Esophagus squamous epithelium (tissue), 5 donors: ENCODE data around the gene RPTOR. TPM values are rescaled to one million over a fixed set of nuclear protein-coding genes. Genes with fewer than 3 reads are reported as not detected.

Experiments
- DNase-seq: peaks from one replicate; lab custom pipeline; 2025; lab: John Stamatoyannopoulos, UW
- H3K27ac ChIP-seq, 4 donors: fragments of 200-600 bp; sonication (generic); one replicate each; pipeline ENCODE4 v1.5.1; 2016 to 2019; ENCODE audit warnings: mild to moderate bottlenecking in 1 of 4
- H3K27me3 ChIP-seq, 4 donors: fragments of 200-600 bp; sonication (generic); 1 replicate in 3 of 4; 2 replicates in 1 of 4; pipeline versions ENCODE4 v1.5.1 to v1.6.0; 2017 to 2021; ENCODE audit warnings: antibody characterized with exemption in 1 of 4
- H3K36me3 ChIP-seq, 3 donors: fragments of 200-600 bp; sonication (generic); one replicate each; pipeline ENCODE4 v1.5.1; 2016 to 2019
- H3K4me1 ChIP-seq, 3 donors: fragments of 200-600 bp; sonication (generic); one replicate each; pipeline ENCODE4 v1.5.1; 2017 to 2019
- H3K4me3 ChIP-seq, 4 donors: fragments of 200-600 bp; sonication (generic); 1 replicate in 3 of 4; 2 replicates in 1 of 4; pipeline ENCODE4 v1.5.1; 2016 to 2019; ENCODE audit warnings: mild to moderate bottlenecking in 2 of 4, moderate library complexity in 1 of 4
- H3K9me3 ChIP-seq, 3 donors: fragments of 200-600 bp; sonication (generic); one replicate each; pipeline ENCODE4 v1.5.1; 2016 to 2019
- CTCF ChIP-seq, 6 experiments: fragments of 450-650 bp in 4 of 6; fragments of 200-600 bp in 2 of 6; sonication (generic) in 2 of 6; IDR thresholded peaks; one replicate each; pipeline ENCODE4 v1.5.1; 2016 to 2019; ENCODE audit warnings: antibody characterized with exemption in 6 of 6, mild to moderate bottlenecking in 4 of 6, moderate library complexity in 4 of 6
- POLR2A ChIP-seq, 4 donors: fragments of 450-650 bp; IDR thresholded peaks; one replicate each; pipeline ENCODE4 v1.6.1; 2017; ENCODE audit warnings: antibody characterized with exemption in 4 of 4, mild to moderate bottlenecking in 4 of 4, moderate library complexity in 3 of 4
- WGBS, 2 donors: methylation state at CpG; one replicate each; pipeline ENCODE4 v1.1.5; 2018; 5-methylcytosine and 5-hydroxymethylcytosine counted together
- intact Hi-C: fragments of 100-400 bp; cut with DNase I; formaldehyde crosslinking; loops from one replicate; pipeline ENCODE4 v1.15.0; 2022
- total RNA-seq, 4 donors: library from RNA; depleted of rRNA; stranded (reverse); fragments of >200 nt; gene quantifications; one replicate each; pipeline ENCODE4 v1.1.0, GENCODE V29; 2016
- donor health status: DM: yes; HTN: yes; CAD: no.

The RPTOR gene
- total RNA-seq, 4 donors from 2014 or later: 11.7 to 27.8 (median 22.8) TPM

- no peaks in the 10 kb centered on the region for H3K27me3 ChIP-seq
- H3K36me3 ChIP-seq: no peaks in the 10 kb centered on the region
- no peak overlapping the region for H3K27ac ChIP-seq
- TF ChIP-seq POLR2A (IDR thresholded peaks at IDR 0.05): no peak
- TF ChIP-seq CTCF (IDR thresholded peaks at IDR 0.05): no peak
- H3K4me3 ChIP-seq: no peak overlapping the region
- WGBS, 2 donors: 90 to 95% methylated on average over 5 to 12 of the region's 12 CpGs
- H3K4me1 ChIP-seq: peaks cover 0 to 7% (median 0%) of the 10 kb centered on the region in 3 donors
- no peaks in the 10 kb centered on the region for H3K9me3 ChIP-seq
- intact Hi-C loops: no loop called here
- no peak for DNase-seq
Observed at GRCh38 chr17:80608326-80608725, 63.7 kb downstream of the RPTOR start.

DNA sequence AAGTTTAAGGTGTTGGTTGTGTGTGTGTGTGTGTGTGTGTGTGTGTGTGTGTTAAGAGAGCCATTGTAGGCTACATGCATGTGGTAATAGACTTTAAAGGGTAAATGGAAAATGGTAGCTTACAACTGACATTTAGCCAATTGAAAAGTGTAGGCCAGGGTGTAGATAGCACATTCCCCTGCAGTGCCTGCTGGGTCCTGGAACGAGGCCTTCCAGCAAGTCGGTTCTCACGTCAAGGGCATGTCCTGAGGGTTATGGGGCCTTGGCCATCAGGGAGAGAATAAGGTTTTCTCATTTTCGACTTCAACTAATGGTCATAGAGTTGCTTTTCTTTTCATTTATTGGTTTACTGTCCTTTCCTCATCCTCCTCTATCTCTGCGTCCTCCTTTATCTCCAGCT is 65.1 kb downstream of the RPTOR start:
- no peak for DNase-seq
- H3K9me3 ChIP-seq: no peaks in the 10 kb centered on the region
- H3K4me3 ChIP-seq: no peak overlapping the region
- WGBS, 2 donors: 79 to 90% methylated on average over 5 of the region's 5 CpGs
- intact Hi-C loops: no loop called here
- H3K4me1 ChIP-seq: peaks cover 0 to 7% (median 0%) of the 10 kb centered on the region in 3 donors
- TF ChIP-seq CTCF (IDR thresholded peaks at IDR 0.05) (no peak), POLR2A (IDR thresholded peaks at IDR 0.05) (no peak)
- no peaks in the 10 kb centered on the region for H3K27me3 ChIP-seq
- H3K27ac ChIP-seq: no peak overlapping the region
- no peaks in the 10 kb centered on the region for H3K36me3 ChIP-seq

- intact Hi-C loops: no loop called here
- 73 to 95% methylated on average over 1 of the region's 1 CpG for WGBS, 2 donors
- no peak overlapping the region for H3K4me3 ChIP-seq
- TF ChIP-seq POLR2A (IDR thresholded peaks at IDR 0.05) (no peak), CTCF (IDR thresholded peaks at IDR 0.05) (no peak)
- DNase-seq: no peak
- no peaks in the 10 kb centered on the region for H3K27me3 ChIP-seq
- H3K4me1 ChIP-seq: no peaks in the 10 kb centered on the region
- H3K36me3 ChIP-seq: no peaks in the 10 kb centered on the region
- H3K9me3 ChIP-seq: no peaks in the 10 kb centered on the region
- no peak overlapping the region for H3K27ac ChIP-seq
Observed at GRCh38 chr17:80611816-80612215, 67.2 kb downstream of the RPTOR start.

DNA sequence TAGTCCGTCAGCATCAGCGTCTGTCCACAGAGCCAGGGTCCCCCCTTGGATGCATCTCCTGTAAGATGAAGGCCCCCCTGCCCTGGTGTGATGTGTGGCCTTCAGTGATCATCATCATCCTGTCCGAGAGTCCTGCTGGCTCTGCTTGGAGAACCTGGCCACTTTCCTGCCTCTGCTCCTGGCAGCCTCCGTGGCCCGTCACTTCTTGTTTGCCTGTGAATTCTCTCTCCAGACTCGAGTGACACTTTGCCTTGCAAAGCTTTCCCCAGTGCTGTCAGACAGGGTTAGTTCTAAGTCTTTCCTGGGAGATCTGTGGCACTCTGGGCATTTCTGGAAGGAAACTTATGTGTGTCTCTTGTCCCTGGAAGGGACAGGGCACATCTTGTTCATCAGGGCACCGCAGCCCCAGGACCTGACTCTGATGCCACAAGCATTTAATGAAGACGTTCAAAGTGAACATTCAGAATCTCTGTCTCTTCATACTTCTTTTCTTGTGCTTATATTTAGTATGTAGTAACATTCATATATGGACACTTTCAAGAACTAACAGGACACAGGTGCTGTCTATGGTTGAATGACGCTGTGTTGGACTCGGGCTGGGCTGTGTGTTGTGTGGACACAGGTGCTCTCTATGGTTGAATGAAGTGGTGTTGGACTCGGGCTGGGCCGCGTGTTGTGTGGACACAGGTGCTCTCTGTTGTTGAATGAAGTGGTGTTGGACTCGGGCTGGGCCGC is 68.5 kb downstream of the RPTOR start:
- no peak for DNase-seq
- 81 to 92% methylated on average over 13 to 15 of the region's 15 CpGs for WGBS, 2 donors
- Histone ChIP-seq H3K36me3 (no peaks in the 10 kb centered on the region), H3K4me1 (no peaks in the 10 kb centered on the region), H3K27ac (no peak overlapping the region), H3K4me3 (no peak overlapping the region), H3K9me3 (no peaks in the 10 kb centered on the region), H3K27me3 (no peaks in the 10 kb centered on the region)
- TF ChIP-seq CTCF (IDR thresholded peaks at IDR 0.05) (no peak), POLR2A (IDR thresholded peaks at IDR 0.05) (no peak)
- intact Hi-C loops: no loop called here

GRCh38 chr17:80613732-80614071 is 69.1 kb downstream of the RPTOR start:
- intact Hi-C loops: no loop called here
- DNase-seq: no peak
- TF ChIP-seq POLR2A (IDR thresholded peaks at IDR 0.05) (no peak), CTCF (IDR thresholded peaks at IDR 0.05) (no peak)
- H3K4me3 ChIP-seq: no peak overlapping the region
- H3K27me3 ChIP-seq: no peaks in the 10 kb centered on the region
- 34% methylated on average over 2 of the region's 12 CpGs; no CpG with 5 or more reads in 1 of the 2 donors for WGBS, 2 donors
- no peak overlapping the region for H3K27ac ChIP-seq
- H3K36me3 ChIP-seq: no peaks in the 10 kb centered on the region
- H3K4me1 ChIP-seq: no peaks in the 10 kb centered on the region
- no peaks in the 10 kb centered on the region for H3K9me3 ChIP-seq
